Neutrophil (primary cell): ENCODE measurements around the gene NR6A1.

ENCODE experiments used
- H3K27ac ChIP-seq: fragments of 200-600 bp; sonication (generic); 2 replicates; pipeline ENCODE4 v1.5.1; 2016; ENCODE audit warnings: mild to moderate bottlenecking, moderate library complexity
- H3K27me3 ChIP-seq: fragments of 200-600 bp; sonication (generic); 2 replicates; pipeline ENCODE4 v1.6.0; 2016; ENCODE audit warnings: mild to moderate bottlenecking
- H3K36me3 ChIP-seq: fragments of 200-600 bp; sonication (generic); 2 replicates; pipeline ENCODE4 v1.5.1; 2017
- H3K4me1 ChIP-seq, 2 experiments: fragments of 200-600 bp in 1 of 2; sonication (generic) in 1 of 2; 1 replicate in 1 of 2; 2 replicates in 1 of 2; pipeline versions ENCODE4 v1.5.1 to v1.6.1; 2013 to 2016; ENCODE audit warnings: low read depth in 1 of 2, low read length in 1 of 2, mild to moderate bottlenecking in 1 of 2, moderate library complexity in 1 of 2; ENCODE audit not compliant: control insufficient read depth in 1 of 2, insufficient read depth in 1 of 2
- H3K4me3 ChIP-seq, 2 experiments: fragments of 200-600 bp in 1 of 2; sonication (generic) in 1 of 2; 1 replicate in 1 of 2; 2 replicates in 1 of 2; pipeline ENCODE4 v1.5.1; 2013 to 2016; ENCODE audit warnings: low read depth in 1 of 2, low read length in 1 of 2, mild to moderate bottlenecking in 1 of 2, moderate library complexity in 1 of 2
- H3K9me3 ChIP-seq: fragments of 200-600 bp; sonication (generic); 2 replicates; pipeline ENCODE4 v1.5.1; 2016
- CTCF ChIP-seq: fragments of 200-600 bp; sonication (generic); IDR thresholded peaks from 2 replicates; pipeline ENCODE4 v1.5.1; 2016; ENCODE audit warnings: antibody characterized with exemption

Gene NR6A1

GRCh38 chr9:124576751-124577150, 194.4 kb downstream of the NR6A1 start:
- Histone ChIP-seq H3K4me3 (no peak overlapping the region), H3K36me3 (no peaks in the 10 kb centered on the region), H3K4me1 (no peaks in the 10 kb centered on the region), H3K9me3 (no peaks in the 10 kb centered on the region), H3K27me3 (no peaks in the 10 kb centered on the region), H3K27ac (no peak overlapping the region)
- TF ChIP-seq CTCF = no peak

GRCh38 chr9:124574534-124575375, 196.4 kb downstream of the NR6A1 start:
- Histone ChIP-seq H3K4me3 (no peak overlapping the region), H3K27me3 (no peaks in the 10 kb centered on the region), H3K27ac (no peak overlapping the region), H3K9me3 (no peaks in the 10 kb centered on the region), H3K4me1 (no peaks in the 10 kb centered on the region), H3K36me3 (no peaks in the 10 kb centered on the region)
- no peak for TF ChIP-seq CTCF

- Histone ChIP-seq H3K4me3 (no peak overlapping the region), H3K9me3 (no peaks in the 10 kb centered on the region), H3K4me1 (peaks cover 5 to 6% of the 10 kb centered on the region in 2 experiments), H3K27ac (no peak overlapping the region), H3K36me3 (no peaks in the 10 kb centered on the region), H3K27me3 (no peaks in the 10 kb centered on the region)
- TF ChIP-seq CTCF = no peak
Observed at GRCh38 chr9:124570942-124571666, 200.0 kb downstream of the NR6A1 start.

GRCh38 chr9:124569942-124570341, 201.2 kb downstream of the NR6A1 start:
- H3K4me1 ChIP-seq = peaks cover 6 to 8% of the 10 kb centered on the region in 2 experiments
- no peak overlapping the region for H3K27ac ChIP-seq
- no peak overlapping the region for H3K4me3 ChIP-seq
- no peaks in the 10 kb centered on the region for H3K27me3 ChIP-seq
- no peaks in the 10 kb centered on the region for H3K9me3 ChIP-seq
- TF ChIP-seq CTCF = no peak
- no peaks in the 10 kb centered on the region for H3K36me3 ChIP-seq

GRCh38 chr9:124567362-124567761, 203.7 kb downstream of the NR6A1 start:
- no peak for TF ChIP-seq CTCF
- peaks cover 6 to 8% of the 10 kb centered on the region in 2 experiments for H3K4me1 ChIP-seq
- no peaks in the 10 kb centered on the region for H3K36me3 ChIP-seq
- H3K4me3 ChIP-seq = no peak overlapping the region
- H3K9me3 ChIP-seq = no peaks in the 10 kb centered on the region
- H3K27me3 ChIP-seq = no peaks in the 10 kb centered on the region
- H3K27ac ChIP-seq = no peak overlapping the region
